Activated naive CD8-positive, alpha-beta T cell treated with anti-CD3 and anti-CD28 coated beads, Interleukin-2, amount 50 U/mL, for 24 hours (primary cell): ENCODE results near the gene CHKA.

ENCODE experiments used
- ATAC-seq: fragments of 150-1000 bp; cut with Tn5 transposase; one replicate; pipeline ENCODE4 v1.10.0; 2021
- DNase-seq: peaks from one replicate; pipeline ENCODE4 v3.0.0; 2021
- H3K27ac Mint-ChIP-seq: one replicate; pipeline ENCODE4 v1.8.0; 2021; ENCODE audit warnings: mild to moderate bottlenecking, mixed read lengths
- H3K27me3 Mint-ChIP-seq: one replicate; pipeline ENCODE4 v1.8.0; 2021; ENCODE audit warnings: mixed read lengths
- H3K36me3 Mint-ChIP-seq: one replicate; pipeline ENCODE4 v1.8.0; 2021; ENCODE audit warnings: low read depth, mixed read lengths
- H3K4me1 Mint-ChIP-seq: one replicate; pipeline ENCODE4 v1.8.0; 2021; ENCODE audit warnings: mixed read lengths
- H3K4me3 Mint-ChIP-seq: one replicate; pipeline ENCODE4 v1.8.0; 2021; ENCODE audit warnings: mild to moderate bottlenecking, moderate library complexity, mixed read lengths
- H3K9me3 Mint-ChIP-seq: one replicate; pipeline ENCODE4 v1.8.0; 2021; ENCODE audit warnings: mixed read lengths

Gene CHKA

DNA sequence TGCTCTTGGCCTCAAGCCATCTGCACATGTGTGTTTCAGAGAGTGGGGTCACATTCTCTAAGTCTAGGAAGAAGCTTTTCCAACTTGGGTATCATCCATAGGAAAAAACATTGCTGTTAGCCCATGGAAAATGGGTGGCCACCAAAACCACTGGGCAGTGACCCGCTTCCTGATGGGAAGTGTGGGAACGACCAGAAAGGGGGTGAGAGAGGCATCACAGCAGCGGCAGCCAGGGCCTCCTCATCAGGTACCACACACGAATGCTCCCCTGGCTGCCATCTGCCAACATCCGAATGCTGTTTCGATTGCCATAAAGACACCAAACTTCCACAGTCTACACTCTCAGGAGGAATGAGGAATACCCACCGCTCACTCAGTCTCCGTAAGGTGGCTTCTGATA, 40.3 kb downstream of the CHKA start:
- H3K4me1 Mint-ChIP-seq, result no peaks in the 10 kb centered on the region
- no peak for ATAC-seq

DNA sequence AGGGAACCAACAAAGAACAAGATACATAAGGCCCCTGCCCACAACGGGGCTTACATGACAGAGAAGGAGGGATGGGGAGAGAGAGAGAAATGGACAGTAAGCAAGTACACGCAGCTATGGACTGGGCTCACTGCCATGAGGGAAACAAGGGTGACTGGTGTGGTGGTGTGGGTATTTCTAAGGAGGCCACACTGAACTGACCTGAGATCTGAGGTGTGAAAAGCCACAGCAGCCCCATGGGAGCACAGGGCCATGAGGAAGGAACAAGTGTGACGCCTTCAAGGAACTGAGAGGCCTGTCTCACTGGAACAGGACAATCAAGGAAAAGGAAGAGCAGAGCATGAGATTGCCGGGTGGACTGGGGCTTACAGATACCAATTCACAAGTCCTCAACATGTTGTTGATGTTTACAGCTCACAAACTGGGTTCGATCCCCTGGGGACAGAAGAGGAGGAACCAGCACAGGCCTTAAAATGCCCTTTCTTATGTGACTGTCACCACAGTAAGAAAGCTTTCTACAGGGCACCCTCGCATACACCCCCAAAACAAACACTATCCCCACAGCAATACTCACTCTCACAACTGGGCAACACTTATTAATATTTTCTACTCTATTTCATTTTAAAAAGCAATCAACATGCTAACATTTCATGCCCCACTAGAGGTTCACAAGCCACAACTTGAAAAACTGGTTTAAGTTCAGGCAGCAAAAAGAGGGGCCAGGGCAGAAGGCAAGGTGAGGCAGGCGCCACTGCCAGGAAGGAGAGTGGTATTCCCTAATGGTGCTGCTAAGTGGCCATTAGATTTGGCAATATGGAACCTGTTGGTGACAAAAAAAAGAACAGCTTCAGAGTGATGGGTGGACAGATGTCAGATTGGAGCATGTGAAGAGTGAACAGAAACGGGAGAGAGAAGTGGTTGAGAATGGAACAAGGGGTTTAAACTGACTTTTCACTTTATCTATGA, 43.3 kb downstream of the CHKA start:
- H3K4me1 Mint-ChIP-seq, result no peaks in the 10 kb centered on the region
- no peaks in the 10 kb centered on the region for H3K9me3 Mint-ChIP-seq
- no peak overlapping the region for H3K27ac Mint-ChIP-seq
- no peaks in the 10 kb centered on the region for H3K27me3 Mint-ChIP-seq
- ATAC-seq (no peak), DNase-seq (no peak)
- H3K4me3 Mint-ChIP-seq, result no peak overlapping the region
- peaks cover 4% of the 10 kb centered on the region for H3K36me3 Mint-ChIP-seq

More for the DNA sequence above, 40.3 kb downstream of the CHKA start:
- H3K9me3 Mint-ChIP-seq, result no peaks in the 10 kb centered on the region
- H3K27me3 Mint-ChIP-seq, result no peaks in the 10 kb centered on the region
- no peak overlapping the region for H3K4me3 Mint-ChIP-seq
- H3K36me3 Mint-ChIP-seq, result peaks cover 2% of the 10 kb centered on the region
- DNase-seq, result no peak
- no peak overlapping the region for H3K27ac Mint-ChIP-seq

DNA sequence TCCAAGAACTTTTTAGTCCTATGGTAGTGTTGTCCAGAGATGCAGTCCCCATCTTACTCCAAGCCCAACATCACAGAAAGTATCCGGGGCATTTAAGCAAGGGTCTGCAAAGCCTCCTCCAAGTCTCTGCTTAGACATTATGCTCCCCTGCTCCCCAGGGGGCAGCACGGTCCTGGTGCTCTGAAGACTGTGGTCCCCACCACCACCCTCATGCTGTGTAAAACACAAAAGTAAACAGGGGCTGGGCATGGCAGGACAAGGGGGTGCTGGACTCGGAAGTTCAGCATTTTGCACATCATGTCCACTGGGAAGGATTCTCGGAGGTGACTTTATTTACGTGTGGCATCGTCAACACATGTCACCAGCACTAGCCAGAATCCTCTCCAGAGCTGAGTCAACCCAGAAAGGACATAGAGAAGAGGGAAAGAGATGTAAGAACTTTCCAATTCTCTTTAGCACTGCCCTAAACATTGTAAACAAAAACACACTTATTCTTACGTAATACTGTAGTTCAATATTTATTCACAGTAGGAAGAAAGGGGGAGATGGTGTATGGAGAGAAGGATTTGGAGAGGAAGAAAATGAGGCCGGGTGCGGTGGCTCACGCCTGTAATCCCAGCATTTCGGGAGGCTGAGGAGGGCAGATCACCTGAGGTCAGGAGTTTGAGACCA, 44.7 kb downstream of the CHKA start:
- H3K27me3 Mint-ChIP-seq, result no peaks in the 10 kb centered on the region
- no peaks in the 10 kb centered on the region for H3K4me1 Mint-ChIP-seq
- DNase-seq (no peak), ATAC-seq (no peak)
- H3K36me3 Mint-ChIP-seq, result peaks cover 4% of the 10 kb centered on the region
- no peaks in the 10 kb centered on the region for H3K9me3 Mint-ChIP-seq
- no peak overlapping the region for H3K4me3 Mint-ChIP-seq
- H3K27ac Mint-ChIP-seq, result no peak overlapping the region

DNA sequence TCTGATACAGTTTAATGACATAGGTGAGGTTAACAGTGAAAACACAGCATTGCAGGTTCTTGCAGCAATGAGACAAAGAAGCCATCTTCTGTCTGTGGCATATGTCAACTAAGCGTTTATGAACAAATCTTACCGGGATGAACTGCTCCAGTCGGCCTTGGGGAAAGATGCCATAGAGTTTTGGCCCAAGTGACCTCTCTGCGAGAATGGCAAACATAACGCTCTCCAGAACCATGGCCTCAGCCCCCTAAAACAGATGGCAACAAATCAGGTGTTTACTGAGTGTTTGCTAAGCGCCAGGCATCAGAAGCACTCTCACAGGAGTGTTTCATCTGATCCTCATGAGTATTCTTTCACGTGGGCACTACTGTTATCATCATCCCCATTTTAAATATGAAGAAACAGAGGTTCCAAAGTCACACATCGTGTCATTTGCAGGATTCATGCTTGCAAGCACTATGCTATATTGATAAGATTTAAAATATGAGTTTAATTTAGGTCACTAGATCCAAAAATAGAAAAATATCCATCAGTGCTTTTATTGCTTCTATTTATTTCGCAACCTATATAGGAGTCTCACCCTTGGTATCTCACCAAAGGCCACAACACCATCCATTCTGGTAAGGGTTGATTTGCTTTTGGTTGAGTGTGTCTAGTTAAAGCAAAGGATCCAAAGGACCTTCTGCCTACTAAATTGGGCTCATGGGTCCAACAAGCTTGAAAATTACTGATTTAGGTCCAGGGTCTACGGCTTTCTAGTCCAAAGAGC, 46.4 kb downstream of the CHKA start:
- DNase-seq (no peak), ATAC-seq (no peak)
- no peaks in the 10 kb centered on the region for H3K9me3 Mint-ChIP-seq
- H3K36me3 Mint-ChIP-seq, result peaks cover 10% of the 10 kb centered on the region
- no peaks in the 10 kb centered on the region for H3K27me3 Mint-ChIP-seq
- no peak overlapping the region for H3K4me3 Mint-ChIP-seq
- H3K27ac Mint-ChIP-seq, result no peak overlapping the region
- no peaks in the 10 kb centered on the region for H3K4me1 Mint-ChIP-seq

DNA sequence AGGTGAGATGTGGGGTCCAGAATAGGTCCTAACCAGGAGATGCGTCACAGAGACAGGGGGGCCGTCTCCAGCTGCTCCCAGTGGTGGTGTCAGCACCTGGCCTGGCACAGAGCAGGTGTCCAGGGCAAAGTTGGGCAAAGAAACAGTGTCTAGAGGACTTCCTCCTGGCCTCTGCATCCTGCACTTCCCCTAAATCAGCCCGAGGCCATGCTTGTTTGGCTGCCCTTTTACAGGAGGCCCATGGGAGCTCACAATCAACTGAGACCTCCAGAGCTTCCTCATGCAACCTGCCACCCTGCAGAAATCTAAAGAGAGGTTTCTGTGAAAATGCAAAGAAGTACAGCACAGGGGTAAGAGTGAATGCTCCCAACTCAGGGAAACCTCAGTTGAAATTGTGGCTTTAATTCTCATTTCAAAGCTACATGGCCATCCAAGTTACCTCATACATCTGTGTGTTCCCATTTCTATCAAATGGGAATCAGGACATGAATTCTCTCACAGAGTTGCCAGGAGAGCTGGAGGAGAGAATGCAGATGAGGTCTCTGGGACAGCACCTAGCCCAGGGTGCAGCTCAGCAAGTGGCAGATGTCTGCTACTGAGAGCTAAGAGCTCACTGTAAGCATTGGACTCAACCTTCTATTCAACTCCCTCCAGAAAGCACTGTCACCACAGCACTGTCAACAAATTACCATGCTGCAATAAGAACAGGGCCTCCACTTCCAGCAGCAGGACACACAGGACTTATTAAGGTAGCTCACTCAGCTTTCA, 49.7 kb downstream of the CHKA start:
- ATAC-seq, result no peak
- H3K9me3 Mint-ChIP-seq, result no peaks in the 10 kb centered on the region
- DNase-seq, result no peak
- no peak overlapping the region for H3K4me3 Mint-ChIP-seq
- no peaks in the 10 kb centered on the region for H3K27me3 Mint-ChIP-seq
- no peaks in the 10 kb centered on the region for H3K4me1 Mint-ChIP-seq
- H3K27ac Mint-ChIP-seq, result no peak overlapping the region
- peaks cover 22% of the 10 kb centered on the region for H3K36me3 Mint-ChIP-seq

DNA sequence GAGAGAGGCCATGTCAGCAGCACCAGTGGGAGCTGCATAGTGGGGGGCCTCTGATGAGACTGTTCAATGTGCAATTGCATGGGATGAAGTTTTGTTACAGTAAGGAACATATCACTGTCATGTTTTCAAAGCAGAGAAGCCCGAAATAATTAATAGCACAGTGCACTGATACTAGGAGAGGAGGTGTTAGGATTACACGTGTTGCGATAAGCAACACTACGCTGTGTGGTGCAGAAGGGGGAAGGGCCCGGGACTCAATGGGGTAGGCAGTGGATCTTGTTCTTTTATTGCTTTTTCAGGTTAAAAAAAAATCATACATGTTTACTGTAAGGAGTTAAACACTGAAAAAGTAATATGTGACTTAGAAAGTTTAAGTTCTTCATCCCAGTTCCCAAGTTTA, 53.2 kb downstream of the CHKA start:
- no peaks in the 10 kb centered on the region for H3K27me3 Mint-ChIP-seq
- no peaks in the 10 kb centered on the region for H3K9me3 Mint-ChIP-seq
- H3K4me1 Mint-ChIP-seq, result no peaks in the 10 kb centered on the region
- H3K4me3 Mint-ChIP-seq, result no peak overlapping the region
- no peak for DNase-seq
- ATAC-seq, result no peak
- peaks cover 36% of the 10 kb centered on the region for H3K36me3 Mint-ChIP-seq
- no peak overlapping the region for H3K27ac Mint-ChIP-seq

DNA sequence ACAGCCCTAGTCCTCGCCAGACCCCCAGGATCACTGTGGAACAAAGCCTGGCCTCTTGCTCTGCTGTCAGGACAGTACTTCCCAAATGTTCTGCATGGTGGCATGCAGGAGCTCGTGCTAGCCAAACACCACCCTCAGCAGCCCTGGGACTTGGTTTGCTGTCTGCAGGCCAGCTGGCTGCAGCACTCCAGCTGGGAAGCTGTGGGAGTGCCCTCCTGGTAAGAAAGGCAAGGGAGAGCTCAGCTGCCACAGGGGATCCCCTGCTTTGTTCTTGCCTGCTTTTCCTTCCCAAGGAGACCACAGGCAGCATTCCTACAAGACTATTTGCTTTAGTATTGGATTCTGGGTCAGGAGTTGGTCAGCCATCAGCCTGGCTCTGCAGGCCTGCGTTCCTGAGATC, 54.4 kb downstream of the CHKA start:
- H3K9me3 Mint-ChIP-seq, result no peaks in the 10 kb centered on the region
- no peaks in the 10 kb centered on the region for H3K4me1 Mint-ChIP-seq
- H3K36me3 Mint-ChIP-seq, result peaks cover 38% of the 10 kb centered on the region
- ATAC-seq (no peak), DNase-seq (no peak)
- no peak overlapping the region for H3K27ac Mint-ChIP-seq
- no peaks in the 10 kb centered on the region for H3K27me3 Mint-ChIP-seq
- no peak overlapping the region for H3K4me3 Mint-ChIP-seq

DNA sequence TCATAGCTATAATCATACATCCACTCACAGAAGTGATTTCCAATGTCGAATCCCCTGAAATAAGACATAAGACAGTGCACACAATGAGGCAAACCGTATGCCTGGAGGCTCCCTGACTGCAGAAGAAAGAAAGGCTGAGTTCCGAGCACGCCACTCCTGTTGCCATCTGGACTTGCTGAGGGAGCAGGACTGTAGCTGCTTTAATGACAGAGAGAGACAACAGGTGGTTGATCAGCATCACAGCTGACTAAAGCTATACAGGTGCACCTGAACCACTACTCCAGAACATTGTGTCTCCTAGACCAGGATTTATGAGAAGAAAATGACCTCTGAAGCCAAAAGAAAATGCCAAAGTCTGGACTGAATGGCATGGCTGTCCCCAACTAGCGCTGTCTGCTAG, 55.3 kb downstream of the CHKA start:
- no peak for DNase-seq
- no peak for ATAC-seq
- H3K27me3 Mint-ChIP-seq, result no peaks in the 10 kb centered on the region
- no peaks in the 10 kb centered on the region for H3K9me3 Mint-ChIP-seq
- no peaks in the 10 kb centered on the region for H3K4me1 Mint-ChIP-seq
- H3K4me3 Mint-ChIP-seq, result no peak overlapping the region
- H3K27ac Mint-ChIP-seq, result no peak overlapping the region
- H3K36me3 Mint-ChIP-seq, result peaks cover 44% of the 10 kb centered on the region

DNA sequence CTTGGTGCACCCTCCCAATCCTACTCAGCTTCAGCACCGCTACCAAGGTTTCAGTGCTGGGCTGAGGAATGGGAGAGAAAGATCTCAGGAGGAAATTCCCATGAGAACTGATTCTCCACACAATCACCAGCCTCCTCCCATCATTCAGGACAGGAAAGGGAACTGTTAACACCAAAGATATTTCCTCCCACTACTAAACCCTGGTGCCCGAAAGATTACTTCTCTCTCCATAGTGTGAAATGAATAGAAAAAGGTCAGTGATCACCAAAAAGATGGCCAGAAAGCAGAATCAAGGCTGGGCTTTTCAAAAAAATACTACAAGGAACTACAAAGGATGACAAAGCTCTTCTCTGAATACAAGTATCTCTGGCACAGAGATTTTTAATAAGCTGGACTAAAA, 56.3 kb downstream of the CHKA start:
- Mint-ChIP-seq H3K4me1 (no peaks in the 10 kb centered on the region), H3K27ac (no peak overlapping the region), H3K27me3 (no peaks in the 10 kb centered on the region), H3K4me3 (no peak overlapping the region), H3K9me3 (no peaks in the 10 kb centered on the region), H3K36me3 (peaks cover 41% of the 10 kb centered on the region)
- DNase-seq, result no peak
- ATAC-seq, result no peak

DNA sequence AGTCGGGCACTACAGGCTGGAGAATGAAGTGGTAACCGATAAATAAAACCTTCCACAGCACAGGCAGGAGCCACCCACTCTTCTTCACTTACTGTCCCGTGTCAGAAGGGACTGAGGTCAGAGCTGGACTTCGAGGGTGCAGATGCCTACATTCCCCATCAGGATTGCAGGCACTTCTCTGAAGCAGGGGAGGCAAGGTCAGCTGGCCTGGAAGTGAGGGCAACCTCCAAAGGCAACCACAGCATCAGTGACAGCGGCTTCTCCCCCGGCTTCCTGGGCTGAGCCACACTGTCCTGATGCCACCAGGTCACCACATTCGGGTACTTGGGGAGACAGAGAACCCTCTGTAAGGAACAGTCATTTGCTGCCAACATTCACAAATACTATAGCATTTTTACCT, 59.7 kb downstream of the CHKA start:
- DNase-seq, result no peak
- H3K36me3 Mint-ChIP-seq, result peaks cover 32% of the 10 kb centered on the region
- no peak for ATAC-seq
- no peak overlapping the region for H3K27ac Mint-ChIP-seq
- no peak overlapping the region for H3K4me3 Mint-ChIP-seq
- no peaks in the 10 kb centered on the region for H3K27me3 Mint-ChIP-seq
- no peaks in the 10 kb centered on the region for H3K9me3 Mint-ChIP-seq
- H3K4me1 Mint-ChIP-seq, result no peaks in the 10 kb centered on the region

DNA sequence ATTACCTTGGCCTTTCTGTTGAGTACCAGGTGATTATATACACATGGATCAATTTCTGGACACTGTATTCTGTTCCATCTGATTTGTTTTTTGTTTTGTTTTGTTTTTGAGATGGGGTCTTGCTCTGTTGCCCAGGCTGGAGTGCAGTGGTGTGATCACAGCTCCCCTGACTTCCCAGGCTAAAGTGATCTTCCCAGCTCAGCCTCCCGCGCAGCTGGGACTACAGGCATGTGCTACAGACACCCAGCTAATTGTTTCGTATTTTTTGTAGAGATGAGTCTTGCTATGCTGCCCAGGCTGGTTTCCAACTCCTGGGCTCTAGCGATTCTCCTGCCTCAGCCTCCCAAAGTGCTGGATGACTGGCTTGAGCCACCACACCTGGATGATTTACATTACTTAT, 63.4 kb downstream of the CHKA start:
- no peak overlapping the region for H3K4me3 Mint-ChIP-seq
- DNase-seq, result no peak
- no peak overlapping the region for H3K27ac Mint-ChIP-seq
- H3K4me1 Mint-ChIP-seq, result peaks cover 2% of the 10 kb centered on the region
- no peaks in the 10 kb centered on the region for H3K9me3 Mint-ChIP-seq
- no peak for ATAC-seq
- no peaks in the 10 kb centered on the region for H3K27me3 Mint-ChIP-seq
- peaks cover 16% of the 10 kb centered on the region for H3K36me3 Mint-ChIP-seq

DNA sequence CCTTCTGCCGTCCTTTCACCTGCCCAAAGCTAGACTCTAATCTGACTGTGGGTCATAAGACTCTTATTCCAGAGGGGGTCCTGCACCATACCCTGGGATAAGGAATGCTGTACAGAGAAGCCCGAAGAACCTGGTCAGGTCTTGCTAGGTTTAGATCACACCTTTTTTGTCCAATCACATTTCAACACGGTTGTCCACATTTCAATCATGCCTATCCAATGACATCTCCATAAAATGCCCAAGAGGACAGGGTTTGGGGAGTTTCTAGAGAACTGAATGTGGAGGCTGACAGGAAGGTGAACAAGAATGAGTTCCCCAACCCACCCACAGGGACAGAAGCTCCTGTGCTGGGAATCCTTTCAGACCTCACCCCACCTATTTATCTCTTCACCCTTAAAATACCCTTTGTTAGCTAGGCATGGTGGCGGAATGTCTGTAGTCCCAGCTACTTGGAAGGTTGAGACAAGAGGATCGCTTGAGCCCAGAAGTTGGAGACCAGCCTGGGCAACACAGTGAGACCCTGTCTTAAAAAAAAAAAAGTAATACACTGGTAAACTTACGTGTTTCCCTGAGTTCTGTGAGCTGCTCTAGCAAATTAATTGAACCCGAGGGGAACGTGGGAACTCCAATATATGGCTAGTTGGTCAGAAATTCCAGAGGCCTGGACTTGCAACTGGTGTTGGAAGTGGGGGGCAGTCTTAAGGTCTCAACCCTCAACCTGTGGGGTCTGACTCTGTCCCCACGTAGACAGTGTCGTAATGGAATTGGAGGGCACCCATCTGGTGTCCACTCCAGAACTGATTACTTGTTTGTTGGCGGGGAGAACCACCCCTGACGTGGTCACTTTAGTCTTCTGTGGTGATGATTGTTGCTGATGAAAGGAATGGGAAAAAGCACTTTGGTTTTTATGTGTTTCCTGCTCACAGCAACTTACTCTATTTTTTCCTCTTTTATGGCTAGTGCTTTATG, 64.6 kb downstream of the CHKA start:
- H3K9me3 Mint-ChIP-seq, result no peaks in the 10 kb centered on the region
- ATAC-seq (no peak), DNase-seq (no peak)
- H3K27me3 Mint-ChIP-seq, result no peaks in the 10 kb centered on the region
- no peak overlapping the region for H3K27ac Mint-ChIP-seq
- peaks cover 2% of the 10 kb centered on the region for H3K4me1 Mint-ChIP-seq
- H3K4me3 Mint-ChIP-seq, result no peak overlapping the region
- H3K36me3 Mint-ChIP-seq, result peaks cover 13% of the 10 kb centered on the region

DNA sequence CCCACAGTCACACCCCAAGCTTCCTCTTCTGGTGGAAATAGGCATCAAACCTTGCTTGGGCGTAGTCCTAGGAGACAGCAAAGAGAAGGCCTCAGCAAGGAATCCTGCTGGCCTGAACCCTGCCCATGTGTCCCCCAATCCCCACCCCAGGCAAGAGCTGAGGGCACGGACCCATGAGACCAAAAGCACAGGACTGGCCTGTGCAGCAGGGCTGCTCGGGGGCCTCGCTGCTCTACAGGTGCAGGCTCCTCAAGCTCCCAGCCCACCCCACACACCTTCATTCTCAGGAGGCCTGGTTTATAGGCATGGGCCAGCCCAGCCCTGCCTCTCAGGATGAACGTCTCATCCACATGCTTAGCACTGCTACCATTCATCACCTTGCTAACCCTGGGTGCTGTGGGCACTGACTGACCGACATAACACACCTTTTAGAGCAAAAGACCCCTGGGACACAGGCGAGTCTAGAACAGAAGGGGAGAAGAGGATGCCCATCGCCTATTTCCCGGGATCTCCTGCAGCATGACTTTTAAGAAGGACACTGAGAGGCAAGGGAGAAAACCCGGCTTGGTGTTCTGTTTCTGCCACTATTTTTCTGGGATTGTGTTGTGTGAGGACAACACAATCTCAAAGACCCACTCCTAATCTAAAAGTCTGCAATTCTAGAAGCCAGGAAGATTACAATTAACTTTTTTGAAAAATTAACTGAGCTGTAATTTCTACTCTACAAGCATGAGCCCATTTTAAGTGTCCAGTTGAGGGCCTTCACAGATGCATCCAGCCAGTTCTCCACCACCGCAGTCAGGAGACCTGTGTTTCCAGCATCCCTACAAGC, 67.0 kb downstream of the CHKA start:
- ATAC-seq, result no peak
- Mint-ChIP-seq H3K27ac (no peak overlapping the region), H3K4me1 (peaks cover 2% of the 10 kb centered on the region), H3K4me3 (no peak overlapping the region), H3K27me3 (no peaks in the 10 kb centered on the region), H3K36me3 (peaks cover 3% of the 10 kb centered on the region), H3K9me3 (no peaks in the 10 kb centered on the region)
- no peak for DNase-seq
